ENCODE data around the gene UBE2E1.

GRCh38 chr3:23837691-23838090, 31.9 kb downstream of the UBE2E1 start:
- TF ChIP-seq REST (IDR thresholded peaks at IDR 0.05; ENCODE audit: low read depth) (no peak), TEAD4 (IDR thresholded peaks at IDR 0.05) (no peak), MAX (IDR thresholded peaks at IDR 0.05) (no peak), CREB1 (IDR thresholded peaks at IDR 0.05; ENCODE audit: low read depth) (no peak), TCF12 (IDR thresholded peaks at IDR 0.05; ENCODE audit: low read depth) (no peak), USF1 (IDR thresholded peaks at IDR 0.05) (no peak), TAF1 (IDR thresholded peaks at IDR 0.05; ENCODE audit: low read depth) (no peak)

Measured in Ishikawa (cell line).